LNCAP (cell line): ENCODE data around the gene ZFPM1.

Source experiments
- TF ChIP-seq, protein P1 (sequence below): fragments of 450-650 bp; IDR thresholded peaks from 2 replicates; pipeline ENCODE4 v1.5.1; 2017; ENCODE audit warnings: mild to moderate bottlenecking

Gene ZFPM1

DNA sequence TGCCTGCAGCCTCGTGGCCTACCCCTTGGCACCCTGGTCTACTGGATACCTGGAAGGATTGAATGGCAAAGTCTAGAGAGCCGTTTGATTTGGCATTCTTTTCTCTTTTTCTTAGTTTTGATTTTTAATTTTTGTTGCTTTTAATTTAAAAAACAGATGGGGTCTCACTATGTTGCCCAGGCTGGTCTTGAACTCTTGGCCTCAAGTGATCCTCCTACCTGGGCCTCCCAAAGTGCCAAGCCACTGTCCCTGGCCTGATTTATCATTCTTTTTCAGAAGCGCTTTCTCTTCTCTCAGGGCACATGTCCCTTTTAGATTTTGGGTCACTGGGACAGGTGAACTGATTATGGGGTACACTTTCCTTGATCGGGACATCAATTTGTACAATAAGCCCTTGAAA lies 128.0 kb downstream of the ZFPM1 start:
- TF ChIP-seq, protein P1, sequence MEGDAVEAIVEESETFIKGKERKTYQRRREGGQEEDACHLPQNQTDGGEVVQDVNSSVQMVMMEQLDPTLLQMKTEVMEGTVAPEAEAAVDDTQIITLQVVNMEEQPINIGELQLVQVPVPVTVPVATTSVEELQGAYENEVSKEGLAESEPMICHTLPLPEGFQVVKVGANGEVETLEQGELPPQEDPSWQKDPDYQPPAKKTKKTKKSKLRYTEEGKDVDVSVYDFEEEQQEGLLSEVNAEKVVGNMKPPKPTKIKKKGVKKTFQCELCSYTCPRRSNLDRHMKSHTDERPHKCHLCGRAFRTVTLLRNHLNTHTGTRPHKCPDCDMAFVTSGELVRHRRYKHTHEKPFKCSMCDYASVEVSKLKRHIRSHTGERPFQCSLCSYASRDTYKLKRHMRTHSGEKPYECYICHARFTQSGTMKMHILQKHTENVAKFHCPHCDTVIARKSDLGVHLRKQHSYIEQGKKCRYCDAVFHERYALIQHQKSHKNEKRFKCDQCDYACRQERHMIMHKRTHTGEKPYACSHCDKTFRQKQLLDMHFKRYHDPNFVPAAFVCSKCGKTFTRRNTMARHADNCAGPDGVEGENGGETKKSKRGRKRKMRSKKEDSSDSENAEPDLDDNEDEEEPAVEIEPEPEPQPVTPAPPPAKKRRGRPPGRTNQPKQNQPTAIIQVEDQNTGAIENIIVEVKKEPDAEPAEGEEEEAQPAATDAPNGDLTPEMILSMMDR = no peak

DNA sequence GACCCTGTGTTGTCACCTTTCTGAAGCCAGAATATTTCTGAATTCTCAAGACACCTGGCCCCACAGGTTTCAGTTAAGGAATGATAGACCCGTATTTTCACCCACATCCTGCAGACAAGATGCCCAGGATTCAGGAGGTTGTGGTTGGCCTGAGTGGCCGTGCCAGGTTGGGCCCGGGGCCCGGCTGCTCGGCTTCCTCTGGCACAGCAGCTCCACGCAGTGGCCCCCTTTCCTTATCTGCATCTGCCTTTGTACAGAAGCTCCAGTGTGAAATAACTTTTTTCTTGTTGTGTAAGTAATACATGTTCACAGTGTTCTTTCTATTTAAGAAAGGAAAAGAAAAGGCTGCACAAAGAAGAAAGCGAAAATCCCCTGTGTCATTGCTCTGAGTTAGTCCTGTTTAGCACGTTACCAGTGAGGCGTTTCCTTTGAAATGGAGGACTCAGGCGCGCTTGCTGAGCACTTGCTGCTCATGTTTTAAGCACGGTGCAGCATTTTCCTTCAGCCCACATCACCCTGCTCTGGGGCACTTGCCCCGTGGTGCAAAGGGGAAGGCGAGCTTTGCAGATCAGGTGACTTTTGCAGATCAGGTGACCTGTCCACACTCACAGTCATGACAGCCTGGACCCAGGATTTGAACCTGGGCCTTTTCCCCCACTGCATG lies 130.0 kb downstream of the ZFPM1 start:
- TF ChIP-seq, protein P1 = no peak

GRCh38 chr16:88584676-88585075 lies 131.6 kb downstream of the ZFPM1 start:
- TF ChIP-seq, protein P1 = no peak

- TF ChIP-seq, protein P1 = no peak
Measured at GRCh38 chr16:88585269-88585668, 132.2 kb downstream of the ZFPM1 start.

GRCh38 chr16:88585927-88586581 lies 133.0 kb downstream of the ZFPM1 start:
- TF ChIP-seq, protein P1 = no peak
